Liver (tissue), 9 donors: ENCODE results near the gene MAN2B1. TPM values are rescaled to one million over a fixed set of nuclear protein-coding genes. Genes with fewer than 3 reads are reported as not detected.
A peak's percentile ranks its signal among the peaks of the same experiment; 100 is the strongest.

Experiments used
- DNase-seq: peaks from one replicate; pipeline ENCODE4 v3.0.0-alpha.2; 2017; ENCODE audit warnings: low spot score
- H3K27ac ChIP-seq, 2 donors: one replicate each; pipeline ENCODE4 v1.7.0; 2013; ENCODE audit warnings: inconsistent platforms in 2 of 2, low read length in 2 of 2, control low read depth in 1 of 2, low read depth in 1 of 2, mild to moderate bottlenecking in 1 of 2
- H3K27me3 ChIP-seq, 4 donors: one replicate each; pipeline versions ENCODE4 v1.6.1 to v1.7.0; 2013; ENCODE audit warnings: low read length in 3 of 4, inconsistent platforms in 1 of 4, mild to moderate bottlenecking in 1 of 4, moderate library complexity in 1 of 4; ENCODE audit not compliant: control insufficient read depth in 4 of 4, insufficient read depth in 4 of 4
- H3K36me3 ChIP-seq, 4 donors: one replicate each; pipeline versions ENCODE4 v1.6.1 to v1.7.0; 2013; ENCODE audit warnings: low read length in 3 of 4, mild to moderate bottlenecking in 3 of 4, low read depth in 1 of 4, moderate library complexity in 1 of 4; ENCODE audit not compliant: control insufficient read depth in 4 of 4, insufficient read depth in 3 of 4
- H3K4me1 ChIP-seq, 4 donors: one replicate each; pipeline versions ENCODE4 v1.6.1 to v1.7.0; 2013; ENCODE audit warnings: low read length in 3 of 4, mild to moderate bottlenecking in 3 of 4, moderate library complexity in 1 of 4; ENCODE audit not compliant: control insufficient read depth in 4 of 4, insufficient read depth in 4 of 4
- H3K4me3 ChIP-seq, 3 donors: one replicate each; pipeline versions ENCODE4 v1.6.1 to v1.7.0; 2013; ENCODE audit warnings: low read length in 3 of 3, control low read depth in 1 of 3, low read depth in 1 of 3, mild to moderate bottlenecking in 1 of 3
- H3K9ac ChIP-seq, 2 donors: one replicate each; pipeline ENCODE4 v1.7.0; 2013; ENCODE audit warnings: low read length in 2 of 2, mild to moderate bottlenecking in 2 of 2, moderate library complexity in 2 of 2, control low read depth in 1 of 2, low read depth in 1 of 2
- H3K9me3 ChIP-seq, 4 donors: one replicate each; pipeline versions ENCODE4 v1.6.1 to v1.7.0; 2013; ENCODE audit warnings: low read length in 3 of 4; ENCODE audit not compliant: control insufficient read depth in 4 of 4
- ATF3 ChIP-seq: IDR thresholded peaks from 2 replicates; pipeline ENCODE4 v1.6.1; 2016; ENCODE audit warnings: antibody characterized with exemption
- CTCF ChIP-seq: fragments of 150-350 bp; IDR thresholded peaks from 2 replicates; pipeline ENCODE4 v1.5.1; 2017; ENCODE audit warnings: improper control_type of control experiment, low read depth, low read length; ENCODE audit not compliant: missing input control
- EGR1 ChIP-seq, 2 donors: IDR thresholded peaks; 2 replicates each; pipeline ENCODE4 v1.6.1; 2016 to 2018; ENCODE audit warnings: antibody characterized with exemption in 2 of 2, low read depth in 2 of 2
- FOXA1 ChIP-seq: IDR thresholded peaks from 2 replicates; pipeline ENCODE4 v1.6.1; 2016; ENCODE audit warnings: antibody characterized with exemption
- FOXA2 ChIP-seq: IDR thresholded peaks from 2 replicates; pipeline ENCODE4 v1.6.1; 2016; ENCODE audit warnings: antibody characterized with exemption
- GABPA ChIP-seq, 2 donors: IDR thresholded peaks in 1 of 2; conservative IDR thresholded peaks in 1 of 2; 2 replicates each; pipeline ENCODE4 v1.6.1; 2016; ENCODE audit warnings: antibody characterized with exemption in 2 of 2, mild to moderate bottlenecking in 1 of 2, moderate library complexity in 1 of 2
- HNF4A ChIP-seq, 2 donors: conservative IDR thresholded peaks; 2 replicates each; pipeline ENCODE4 v1.6.1; 2016; ENCODE audit warnings: antibody characterized with exemption in 2 of 2, mild to moderate bottlenecking in 2 of 2
- HNF4G ChIP-seq: IDR thresholded peaks from 2 replicates; pipeline ENCODE4 v1.6.1; 2016; ENCODE audit warnings: antibody characterized with exemption
- MAX ChIP-seq: IDR thresholded peaks from 2 replicates; pipeline ENCODE4 v1.6.1; 2016; ENCODE audit warnings: antibody characterized with exemption
- NR2F2 ChIP-seq: IDR thresholded peaks from 2 replicates; pipeline ENCODE4 v1.6.1; 2016; ENCODE audit warnings: antibody characterized with exemption
- RAD21 ChIP-seq, 2 donors: IDR thresholded peaks; 2 replicates each; pipeline ENCODE4 v1.6.1; 2016; ENCODE audit warnings: antibody characterized with exemption in 2 of 2, mild to moderate bottlenecking in 2 of 2
- REST ChIP-seq: IDR thresholded peaks from 2 replicates; pipeline ENCODE4 v1.6.1; 2016; ENCODE audit warnings: antibody characterized with exemption, mild to moderate bottlenecking
- RXRA ChIP-seq, 2 donors: IDR thresholded peaks; 2 replicates each; pipeline ENCODE4 v1.6.1; 2017 to 2018; ENCODE audit warnings: antibody characterized with exemption in 2 of 2, mild to moderate bottlenecking in 1 of 2
- SP1 ChIP-seq: IDR thresholded peaks from 2 replicates; pipeline ENCODE4 v1.6.1; 2018; ENCODE audit warnings: antibody characterized with exemption, mild to moderate bottlenecking
- TAF1 ChIP-seq: conservative IDR thresholded peaks from 2 replicates; pipeline ENCODE4 v1.6.1; 2016; ENCODE audit warnings: antibody characterized with exemption, mild to moderate bottlenecking
- YY1 ChIP-seq: IDR thresholded peaks from 2 replicates; pipeline ENCODE4 v1.6.1; 2016; ENCODE audit warnings: antibody characterized with exemption, mild to moderate bottlenecking
- ZBTB33 ChIP-seq: IDR thresholded peaks from 2 replicates; pipeline ENCODE4 v1.6.1; 2016; ENCODE audit warnings: antibody characterized with exemption
- WGBS: extraction: QIAGEN DNeasy Blood & Tissue Kit; methylation state at CpG from one replicate; pipeline ENCODE4 v1.1.7; 2013; 5-methylcytosine and 5-hydroxymethylcytosine counted together
- polyA plus RNA-seq, 2 donors: library from polyadenylated mRNA; stranded (reverse) in 1 of 2; unstranded in 1 of 2; fragments of 200-250 nt in 1 of 2; fragments of >200 nt in 1 of 2; fragmentation: Nextera tagmentation in 1 of 2; extraction: Ambion mirVana in 1 of 2; gene quantifications; one replicate each; pipeline versions ENCODE4 v1.2.1 to v1.2.3, GENCODE V29; 2013 to 2015
- total RNA-seq, 2 donors: library from RNA; depleted of rRNA; stranded (reverse); fragments of >200 nt; gene quantifications; one replicate each; pipeline ENCODE4 v1.2.3, GENCODE V29; 2014
- donor health status: healthy.
- donor health status: healthy.
- donor health status: healthy.
- donor health status: healthy.
- donor health status: healthy.

MAN2B1 gene
- total and polyA plus RNA-seq, 4 donors, result 23.5 to 42.9 (median 35.1) TPM

- WGBS, result under 1% methylated on average over 10 of the region's 10 CpGs
- Histone ChIP-seq H3K27me3 (no peaks in the 10 kb centered on the region), H3K4me3 (peak overlapping the region; percentile 81 to 99 (median 98)), H3K36me3 (peaks cover 4 to 15% (median 8%) of the 10 kb centered on the region in 4 donors), H3K9me3 (no peaks in the 10 kb centered on the region), H3K4me1 (peaks cover 2 to 26% (median 13%) of the 10 kb centered on the region in 4 donors), H3K27ac (peak overlapping the region; percentile 96 to 97), H3K9ac (peak overlapping the region; percentile 79 to 94)
- DNase-seq, result peak; percentile 60
- TF ChIP-seq GABPA (IDR thresholded peaks at IDR 0.05 in 1 of 2, conservative IDR thresholded peaks at IDR 0.05 in 1 of 2), result peak; percentile 79 to 90
- peak; percentile 3 for TF ChIP-seq SP1
- no peak for TF ChIP-seq REST
- peak; percentile 41 for TF ChIP-seq YY1
- TF ChIP-seq CTCF, result no peak
Observed at GRCh38 chr19:12611361-12611699, 55.2 kb downstream of the MAN2B1 start.

GRCh38 chr19:12610540-12611360 is 55.8 kb downstream of the MAN2B1 start, which contains the start of the genes ZNF490 and ZNF791:
ZNF490 (minus strand) TSS chr19:12610813; CDS start chr19:12610680, 133 bp downstream.
ZNF791 (plus strand) TSS chr19:12610920; CDS start chr19:12611080, 160 bp downstream.
- peaks cover 2 to 26% (median 13%) of the 10 kb centered on the region in 4 donors for H3K4me1 ChIP-seq
- H3K9me3 ChIP-seq, result no peaks in the 10 kb centered on the region
- peaks cover 4 to 13% (median 8%) of the 10 kb centered on the region in 4 donors for H3K36me3 ChIP-seq
- peak; percentile 96 for DNase-seq
- H3K27me3 ChIP-seq, result no peaks in the 10 kb centered on the region
- WGBS, result under 1% methylated on average over 61 of the region's 61 CpGs
- H3K27ac ChIP-seq, result peak within 1 kb of the TSS; percentile 96 to 97
- H3K4me3 ChIP-seq, result peak within 1 kb of the TSS; percentile 81 to 99 (median 98)
- H3K9ac ChIP-seq, result peak within 1 kb of the TSS; percentile 79 to 94
- TF ChIP-seq FOXA2 (no peak), FOXA1 (peak; percentile 8), SP1 (peak; percentile 78), MAX (peak; percentile 69), NR2F2 (peak; percentile 47), HNF4G (no peak), YY1 (peak; percentile 60), RAD21 (IDR thresholded peaks at IDR 0.05) (peak in 1 of 2 donors; percentile 25), ATF3 (no peak), REST (peak; percentile 70), TAF1 (peak; percentile 74), GABPA (IDR thresholded peaks at IDR 0.05 in 1 of 2, conservative IDR thresholded peaks at IDR 0.05 in 1 of 2) (peak; percentile 89 to 96), EGR1 (IDR thresholded peaks at IDR 0.05; ENCODE audit: low read depth in 2 of 2) (peak in 1 of 2 donors; percentile 75), RXRA (IDR thresholded peaks at IDR 0.05) (peak in 1 of 2 donors; percentile 49), HNF4A (conservative IDR thresholded peaks at IDR 0.05) (peak; percentile 22 to 38), ZBTB33 (peak; percentile 49)
